ENCODE measurements around the gene RNF168.
"Not testable (repeated sequence)": the region's sequence is repeated elsewhere in the genome, so short reads cannot be mapped to it uniquely, and the experiment has no call there.

The RNF168 gene, protein sequence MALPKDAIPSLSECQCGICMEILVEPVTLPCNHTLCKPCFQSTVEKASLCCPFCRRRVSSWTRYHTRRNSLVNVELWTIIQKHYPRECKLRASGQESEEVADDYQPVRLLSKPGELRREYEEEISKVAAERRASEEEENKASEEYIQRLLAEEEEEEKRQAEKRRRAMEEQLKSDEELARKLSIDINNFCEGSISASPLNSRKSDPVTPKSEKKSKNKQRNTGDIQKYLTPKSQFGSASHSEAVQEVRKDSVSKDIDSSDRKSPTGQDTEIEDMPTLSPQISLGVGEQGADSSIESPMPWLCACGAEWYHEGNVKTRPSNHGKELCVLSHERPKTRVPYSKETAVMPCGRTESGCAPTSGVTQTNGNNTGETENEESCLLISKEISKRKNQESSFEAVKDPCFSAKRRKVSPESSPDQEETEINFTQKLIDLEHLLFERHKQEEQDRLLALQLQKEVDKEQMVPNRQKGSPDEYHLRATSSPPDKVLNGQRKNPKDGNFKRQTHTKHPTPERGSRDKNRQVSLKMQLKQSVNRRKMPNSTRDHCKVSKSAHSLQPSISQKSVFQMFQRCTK

DNA sequence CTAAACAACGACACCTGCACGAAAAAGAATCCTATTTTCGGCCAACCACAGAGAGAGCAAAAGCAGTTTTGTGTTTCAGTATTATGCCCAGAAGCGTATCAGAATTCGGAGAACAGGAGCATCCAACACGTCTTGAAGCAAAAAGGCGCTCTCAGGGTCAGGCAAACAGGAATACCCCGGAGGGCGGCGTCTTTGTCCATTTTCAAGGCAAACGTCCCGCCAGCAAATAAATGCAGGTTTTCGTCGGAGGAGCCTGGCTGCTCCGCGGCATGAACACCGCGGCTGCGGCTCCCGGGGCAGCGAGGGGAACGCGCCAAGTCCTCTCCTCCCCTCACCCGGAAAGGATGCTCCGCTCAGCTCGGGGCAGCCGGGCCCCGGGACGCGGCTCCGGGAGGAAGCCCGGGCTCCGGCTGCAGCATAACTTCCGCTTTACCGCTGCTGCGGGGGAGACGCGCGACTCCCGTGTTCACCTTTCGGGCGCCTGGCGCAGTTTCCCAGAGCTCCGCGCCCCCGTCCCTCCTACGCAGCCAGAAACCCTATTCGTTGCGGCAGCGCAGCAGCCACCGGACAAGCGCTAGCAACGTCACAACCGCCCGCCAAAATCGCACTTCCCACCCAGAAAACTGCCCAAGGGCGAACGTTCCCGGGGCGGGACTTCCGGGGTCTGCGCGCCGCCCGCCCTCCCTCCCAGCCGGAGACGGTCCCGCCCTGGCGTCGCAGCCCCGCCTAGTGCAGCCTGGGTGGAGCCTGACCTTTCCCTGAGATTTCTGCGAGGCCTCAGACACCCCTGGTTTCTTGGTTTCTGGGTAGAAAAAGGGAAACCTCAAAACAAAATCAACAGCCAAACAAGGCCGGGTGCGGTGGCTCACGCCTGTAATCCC lies at the start of gene RNF168:
Gene RNF168, minus strand, starts transcription at position 573 of the 881 bp plus-strand sequence. CDS start 595 bp downstream, outside the sequence.
- ATAC-seq = peak; percentile 90
- peak; percentile 97 for DNase-seq

DNA sequence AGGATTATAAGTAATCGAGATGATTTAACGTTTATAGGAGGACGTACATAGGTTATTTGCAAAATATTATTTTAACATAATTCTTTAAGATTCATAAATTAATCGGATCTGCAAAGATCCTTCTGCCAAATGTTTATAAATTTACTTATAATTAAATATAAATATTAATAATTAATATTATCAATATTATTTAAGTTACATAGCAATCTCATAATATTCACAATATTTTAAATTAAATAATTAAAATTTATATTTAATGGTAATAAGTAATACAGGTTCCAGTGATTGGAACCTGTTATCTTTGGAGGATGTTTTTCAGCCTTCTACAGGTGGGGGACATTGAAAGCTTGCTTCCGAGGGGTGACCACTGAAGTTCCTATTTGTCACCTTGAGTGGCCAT lies 48.7 kb upstream of the RNF168 start:
- DNase-seq (no peak), ATAC-seq (no peak)

DNA sequence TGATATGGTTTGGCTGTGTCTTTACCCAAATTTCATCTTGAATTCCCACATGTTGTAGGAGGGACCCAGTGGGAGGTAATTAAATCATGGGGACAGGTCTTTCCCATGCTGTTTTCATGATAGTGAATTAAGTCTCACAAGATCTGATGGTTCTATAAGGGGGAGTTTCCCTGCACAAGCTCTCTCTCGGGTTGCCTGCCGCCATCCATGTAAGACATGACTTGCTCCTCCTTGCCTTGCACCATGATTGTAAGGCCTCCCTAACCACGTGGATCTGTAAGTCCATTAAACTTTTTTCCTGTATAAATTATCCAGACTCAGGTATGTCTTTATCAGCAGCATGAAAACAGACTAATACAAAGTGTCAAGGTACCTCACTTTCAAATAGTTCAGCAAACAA lies 46.6 kb upstream of the RNF168 start:
- not testable (repeated sequence) for DNase-seq, ATAC-seq

DNA sequence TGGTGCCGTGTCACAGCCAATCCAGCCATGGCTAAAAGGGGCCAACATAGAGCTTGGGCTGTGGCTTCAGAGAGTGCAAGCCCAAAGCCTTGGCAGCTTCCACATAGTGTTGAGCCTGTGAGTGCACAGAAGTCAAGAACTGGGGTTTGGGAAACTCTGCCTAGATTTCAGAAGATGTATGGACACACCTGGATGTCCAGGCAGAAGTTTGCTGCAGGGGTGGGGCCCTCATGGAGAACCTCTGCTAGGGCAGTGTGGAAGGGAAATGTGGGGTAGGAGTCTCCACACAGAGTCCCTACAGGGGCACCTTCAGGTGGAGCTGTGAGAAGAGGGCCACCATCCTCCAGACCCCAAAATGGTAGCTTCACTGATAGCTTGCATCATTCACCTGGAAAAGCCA lies 45.7 kb upstream of the RNF168 start:
- DNase-seq, ATAC-seq: not testable (repeated sequence)

DNA sequence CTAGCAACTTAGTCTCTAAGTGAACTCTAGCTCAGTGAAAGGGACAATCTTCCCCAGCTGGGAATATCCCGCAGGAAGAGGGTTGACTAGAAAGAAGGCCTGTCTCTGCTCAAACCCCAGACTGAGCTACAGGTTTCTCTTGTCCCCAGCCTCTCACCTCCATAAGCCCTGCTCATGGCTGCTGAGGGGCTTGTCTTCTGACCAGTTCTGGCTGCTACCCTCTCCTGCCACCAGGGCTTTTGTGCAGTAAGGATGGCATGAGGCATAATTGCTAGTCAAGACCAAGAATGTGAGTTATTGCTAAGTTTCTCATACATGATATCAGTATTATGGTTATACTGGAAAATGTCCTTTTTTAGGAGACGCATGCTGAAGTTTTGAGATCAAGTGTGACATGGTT lies 43.5 kb upstream of the RNF168 start:
- no peak for DNase-seq
- no peak for ATAC-seq

DNA sequence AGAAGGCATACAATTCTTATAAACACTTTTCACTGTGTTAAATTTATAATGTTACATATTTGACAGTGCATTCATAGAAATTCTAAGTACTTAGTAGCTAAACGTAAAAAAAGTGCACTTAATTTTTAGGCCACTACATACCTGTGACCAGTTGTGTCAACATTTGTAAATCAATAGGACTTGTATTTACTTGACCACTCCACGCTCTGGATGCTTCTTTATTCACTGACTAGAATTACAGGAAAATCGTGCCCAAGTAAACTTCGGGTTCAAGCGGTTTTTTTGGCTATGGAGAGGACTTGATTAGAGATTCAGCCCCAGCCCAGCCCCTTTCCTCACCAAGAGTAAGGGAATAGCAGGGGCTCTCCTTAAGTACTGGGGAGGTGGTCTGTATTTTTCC lies 43.0 kb upstream of the RNF168 start:
- ATAC-seq = no peak
- DNase-seq = no peak

DNA sequence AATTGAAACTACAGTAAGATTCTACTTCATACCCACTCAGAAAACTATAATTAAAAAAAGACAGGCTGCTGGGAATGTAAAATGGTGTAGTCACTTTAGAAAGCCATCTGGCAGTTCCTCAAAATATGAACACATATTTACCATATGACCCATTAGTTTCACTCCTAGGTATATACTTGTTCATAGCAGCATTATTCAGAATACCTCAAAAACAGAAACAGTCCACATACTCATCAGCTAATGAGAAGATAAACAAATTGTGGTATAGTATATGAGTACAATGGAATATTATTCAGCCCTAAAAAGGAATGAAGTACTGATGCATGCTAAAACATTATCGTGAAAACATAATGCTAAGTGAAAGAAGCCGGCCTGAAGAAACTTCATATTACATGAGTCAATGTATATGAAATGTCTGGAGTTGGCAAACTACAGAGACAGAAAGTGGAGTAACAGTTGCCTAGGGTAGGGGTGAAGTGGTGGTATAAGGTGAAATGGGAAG lies 41.0 kb upstream of the RNF168 start:
- ATAC-seq (no peak), DNase-seq (no peak)

DNA sequence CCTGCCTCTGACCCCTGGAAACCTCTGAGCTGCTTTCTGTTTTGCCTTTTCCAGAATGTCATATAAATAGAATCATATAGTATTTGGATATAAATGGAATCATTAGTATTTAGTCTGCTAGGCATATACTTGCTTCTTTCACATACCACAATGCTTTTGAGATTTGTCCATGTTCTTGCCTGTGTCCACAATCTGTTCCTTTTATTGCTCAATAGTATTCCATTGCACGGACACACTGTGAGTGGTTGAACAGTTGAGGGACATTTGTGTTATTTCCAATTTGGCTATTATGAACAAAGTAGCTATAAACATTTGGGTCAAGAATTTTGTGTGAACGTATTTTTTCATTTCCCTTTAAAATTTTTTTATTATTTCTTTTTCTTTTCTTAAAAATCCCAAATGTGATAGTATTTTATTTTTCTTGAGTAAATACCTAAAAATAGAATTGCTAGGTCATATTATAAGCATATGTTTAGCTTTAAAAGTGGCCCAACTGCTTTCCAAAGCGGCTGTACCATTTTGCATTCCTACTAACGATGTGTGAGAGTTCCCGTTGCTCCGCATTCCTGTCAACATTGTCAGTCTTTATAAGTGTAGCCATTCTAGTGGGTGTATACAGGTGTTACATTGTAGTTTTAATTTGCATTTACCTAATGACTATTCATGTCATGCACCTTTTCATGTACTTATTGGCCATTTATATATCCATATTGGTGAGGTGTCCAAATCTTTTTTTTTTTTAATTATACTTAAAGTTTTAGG lies 38.3 kb upstream of the RNF168 start:
- DNase-seq = no peak
- no peak for ATAC-seq

DNA sequence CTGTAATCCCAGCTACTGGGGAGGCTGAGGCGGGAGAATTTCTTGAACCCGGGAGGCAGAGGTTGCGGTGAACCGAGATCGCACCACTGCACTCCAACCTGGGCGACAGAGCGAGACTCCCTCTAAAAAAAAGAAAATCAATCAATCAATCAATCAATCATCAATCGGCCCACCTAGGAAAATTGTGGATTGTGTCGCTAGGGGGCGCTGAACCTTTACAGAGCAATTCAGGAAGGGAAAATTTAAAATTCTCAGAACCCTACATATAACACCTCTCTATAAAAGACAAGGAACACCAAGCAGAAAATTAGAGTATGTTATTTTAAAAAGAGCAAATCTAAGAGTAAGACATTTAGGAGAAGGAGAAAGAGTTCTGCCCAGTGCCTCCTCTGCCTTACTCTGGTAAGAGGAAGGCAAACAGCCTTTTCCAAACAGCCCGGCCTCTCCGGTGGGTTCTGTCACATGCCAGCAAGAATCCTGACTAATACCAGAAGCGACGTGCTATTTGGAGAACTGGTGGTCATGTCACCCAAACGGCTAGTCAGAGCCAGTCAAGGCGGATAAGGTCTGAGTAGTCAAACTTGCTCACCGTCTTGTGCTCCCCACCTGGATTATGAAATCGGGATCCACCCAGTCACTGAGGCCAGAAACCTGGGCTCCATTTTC lies 33.9 kb upstream of the RNF168 start:
- ATAC-seq (no peak), DNase-seq (peak; percentile 73)

DNA sequence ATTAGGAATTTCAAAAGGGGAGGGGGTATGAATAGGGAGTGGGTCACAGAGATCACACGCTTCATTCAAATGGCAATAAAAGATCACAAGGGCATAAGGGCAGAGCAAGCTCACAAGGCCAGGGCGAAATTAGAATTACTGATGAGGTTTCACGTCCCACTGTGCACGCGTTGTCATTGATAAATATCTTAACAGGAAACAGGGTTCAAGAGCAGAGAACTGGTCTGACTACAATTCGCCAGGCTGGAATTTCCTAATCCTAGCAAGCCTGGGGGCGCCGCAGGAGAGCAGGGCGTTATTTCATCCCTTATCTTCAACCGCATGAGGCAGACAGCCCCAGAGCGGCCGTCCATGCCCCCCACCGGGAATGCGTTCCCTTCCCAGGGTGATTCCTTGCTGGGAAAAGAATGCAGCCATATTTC lies 29.7 kb upstream of the RNF168 start:
- DNase-seq (no peak), ATAC-seq (no peak)

DNA sequence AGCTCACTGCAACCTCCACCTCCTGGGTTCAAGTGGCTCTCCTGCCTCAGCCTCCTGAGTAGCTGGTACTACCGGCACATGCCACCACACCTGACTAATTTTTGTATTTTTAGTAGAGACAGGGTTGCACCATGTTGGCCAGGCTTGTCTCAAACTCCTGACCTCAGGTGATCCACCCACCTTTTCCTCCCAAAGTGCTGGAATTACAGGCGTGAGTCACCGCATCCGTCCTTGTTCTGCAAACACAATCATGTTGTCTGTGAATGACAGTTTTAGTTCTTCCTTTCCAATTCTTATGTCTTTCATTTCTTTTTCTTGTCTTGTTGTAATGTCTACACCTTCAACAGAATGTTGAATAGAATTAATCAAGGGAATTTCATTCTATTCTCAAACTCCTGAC lies 27.9 kb upstream of the RNF168 start:
- ATAC-seq = no peak
- no peak for DNase-seq

DNA sequence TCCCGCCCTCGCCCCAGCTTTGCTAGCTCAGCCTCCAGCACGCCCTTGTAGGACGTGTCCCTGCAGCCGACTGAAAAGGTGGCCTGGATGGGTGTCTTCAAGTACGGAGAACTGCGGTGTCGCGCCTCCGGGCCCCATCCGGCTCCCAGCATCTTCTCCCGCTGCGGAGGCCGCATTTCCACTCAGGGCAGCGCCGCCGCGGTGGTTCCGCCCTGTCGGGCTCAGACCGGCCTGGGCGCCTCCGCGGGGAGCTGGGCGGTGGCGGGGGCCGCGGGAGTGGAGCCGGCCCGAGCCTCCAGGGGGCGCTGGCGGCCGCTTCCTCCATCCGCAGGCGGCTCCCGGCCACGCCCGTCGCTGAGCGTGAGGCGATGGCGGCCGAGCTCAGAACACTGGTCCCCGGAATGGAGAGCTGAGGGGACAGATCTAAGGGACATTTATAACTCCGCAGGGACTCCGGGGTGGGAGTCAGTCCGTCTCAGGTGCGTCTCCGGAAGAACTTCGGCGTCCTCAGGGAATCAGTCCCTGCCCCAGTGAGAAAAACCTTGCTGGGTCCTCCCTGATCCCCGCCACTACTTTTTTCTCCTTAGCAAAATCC lies 25.2 kb upstream of the RNF168 start:
- peak; percentile 94 for DNase-seq
- ATAC-seq = peak; percentile 99

DNA sequence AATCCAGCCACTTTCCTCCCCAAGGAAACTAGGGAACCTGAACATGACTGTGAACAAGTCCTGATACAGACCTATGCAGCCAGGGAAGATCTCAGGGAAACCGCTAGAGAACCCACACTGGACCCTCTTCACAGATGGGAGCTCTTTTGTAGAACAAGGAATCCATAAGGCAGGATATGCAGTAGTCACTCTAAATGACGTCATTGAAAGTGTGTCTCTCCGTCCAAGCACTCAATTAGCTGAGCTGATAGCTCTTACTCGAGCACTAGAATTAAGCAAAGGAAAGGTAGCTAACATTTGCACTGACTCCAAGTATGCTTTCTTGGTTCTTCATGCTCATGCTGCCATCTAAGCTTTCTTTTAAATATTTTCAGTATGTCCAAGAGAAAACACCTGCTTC lies 21.6 kb upstream of the RNF168 start:
- no peak for ATAC-seq
- no peak for DNase-seq

DNA sequence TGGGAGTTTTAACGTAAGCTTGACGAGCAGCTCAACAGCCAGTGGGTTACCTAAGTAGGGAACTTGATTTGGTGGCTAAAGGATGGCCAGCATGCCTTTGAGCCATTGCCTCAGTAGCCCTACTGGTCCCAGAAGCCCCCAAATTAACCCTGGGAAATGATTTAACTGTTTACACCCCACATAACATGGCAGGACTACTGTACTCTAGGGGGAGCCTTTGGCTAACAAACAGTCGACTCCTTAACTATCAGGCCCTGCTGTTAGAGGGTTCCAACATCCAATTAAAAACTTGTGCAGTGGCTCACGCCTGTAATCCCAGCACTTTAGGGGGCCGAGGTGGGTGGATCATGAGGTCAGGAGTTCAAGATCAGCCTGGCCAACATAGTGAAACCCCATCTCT lies 21.0 kb upstream of the RNF168 start:
- DNase-seq (no peak), ATAC-seq (no peak)

DNA sequence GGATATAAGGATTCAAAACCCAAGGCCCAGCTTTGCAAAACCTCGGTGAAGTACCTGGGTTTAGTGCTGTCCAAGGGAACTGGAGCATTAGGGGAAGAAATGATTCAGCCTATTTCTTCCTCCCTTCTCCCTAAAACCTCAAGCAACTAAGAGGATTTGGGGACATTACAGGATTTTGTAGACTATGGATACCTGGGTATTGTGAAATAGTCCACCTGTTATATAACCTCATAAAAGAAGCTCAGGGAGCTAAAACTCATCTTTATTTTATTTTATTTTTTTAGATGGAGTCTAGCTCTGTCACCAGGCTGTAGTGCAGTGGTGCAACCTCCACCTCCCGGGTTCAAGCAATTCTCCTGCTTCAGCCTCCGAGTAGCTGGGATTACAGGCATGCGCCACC lies 20.3 kb upstream of the RNF168 start:
- ATAC-seq = no peak
- DNase-seq = no peak

DNA sequence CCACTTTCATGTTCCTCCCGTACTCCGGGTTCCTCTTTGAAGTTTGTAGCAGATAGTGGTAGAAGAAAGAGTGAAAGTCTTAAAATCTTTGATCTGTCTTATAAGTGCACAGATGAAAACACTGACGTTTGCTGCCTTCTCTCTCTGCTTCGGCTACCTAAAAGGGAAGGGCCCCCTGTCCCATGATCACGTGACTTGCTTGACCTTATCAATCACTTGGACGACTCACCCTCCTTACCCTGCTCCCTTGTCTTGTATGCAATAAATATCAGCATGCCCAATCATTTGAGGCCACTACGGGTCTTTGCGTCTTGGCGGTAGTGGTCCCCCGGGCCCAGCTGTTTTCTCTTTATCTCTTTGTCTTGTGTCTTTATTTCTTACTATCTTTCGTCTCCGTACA lies 17.7 kb upstream of the RNF168 start:
- not testable (repeated sequence) for ATAC-seq, DNase-seq

DNA sequence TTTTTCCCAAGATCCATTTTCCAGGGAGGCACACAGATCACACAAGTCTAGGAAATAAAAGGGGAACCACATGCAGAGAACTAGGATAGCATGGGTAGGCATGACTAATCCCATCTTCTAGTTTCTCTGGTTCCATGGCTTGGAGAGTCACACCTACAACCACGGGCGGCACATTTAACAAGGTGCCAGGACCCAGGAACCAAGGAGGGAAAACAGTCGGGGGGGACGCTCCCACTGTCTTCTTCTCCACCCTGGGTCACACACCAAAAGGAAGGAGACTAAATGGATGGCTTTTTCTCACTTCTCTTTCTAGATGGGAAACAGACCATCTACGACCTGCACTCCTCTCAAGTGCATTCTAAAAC lies 16.1 kb upstream of the RNF168 start:
- peak; percentile 67 for DNase-seq
- ATAC-seq = no peak

DNA sequence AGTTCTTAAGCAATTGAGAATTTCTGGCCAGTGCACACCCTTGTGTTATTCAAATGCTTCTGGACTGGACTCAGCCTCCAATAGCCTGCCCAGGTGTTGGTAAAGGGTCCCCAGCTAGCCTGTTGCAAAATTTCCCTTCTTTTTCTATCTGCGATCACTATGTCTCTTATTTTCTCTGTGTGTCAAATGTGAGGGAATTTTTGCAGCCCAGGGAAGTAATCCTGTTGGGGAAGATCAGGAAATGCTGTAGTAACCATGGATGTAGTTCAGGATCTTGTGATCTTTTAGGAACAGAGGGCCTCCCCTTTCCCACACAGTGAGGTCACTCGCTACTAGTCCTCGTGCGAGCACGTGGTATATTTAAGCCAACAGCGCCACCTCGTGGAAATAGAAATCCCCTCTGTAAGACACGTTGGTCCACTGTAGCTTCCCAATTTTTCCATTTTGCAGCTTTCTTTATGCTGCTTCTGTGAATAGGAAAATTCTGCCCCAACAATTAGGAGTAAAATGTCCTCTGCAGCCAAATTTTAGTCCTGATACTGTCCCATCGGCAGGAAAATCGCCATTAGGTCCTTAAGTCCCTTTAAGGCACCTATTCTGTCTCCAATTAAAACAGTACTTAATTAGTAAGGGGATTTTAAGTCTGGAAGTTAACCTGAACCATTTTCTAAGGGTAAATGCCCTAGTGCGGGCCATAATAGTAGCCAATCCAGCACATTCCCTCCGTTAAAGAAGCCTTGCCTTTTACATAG lies 15.6 kb upstream of the RNF168 start:
- no peak for ATAC-seq

DNA sequence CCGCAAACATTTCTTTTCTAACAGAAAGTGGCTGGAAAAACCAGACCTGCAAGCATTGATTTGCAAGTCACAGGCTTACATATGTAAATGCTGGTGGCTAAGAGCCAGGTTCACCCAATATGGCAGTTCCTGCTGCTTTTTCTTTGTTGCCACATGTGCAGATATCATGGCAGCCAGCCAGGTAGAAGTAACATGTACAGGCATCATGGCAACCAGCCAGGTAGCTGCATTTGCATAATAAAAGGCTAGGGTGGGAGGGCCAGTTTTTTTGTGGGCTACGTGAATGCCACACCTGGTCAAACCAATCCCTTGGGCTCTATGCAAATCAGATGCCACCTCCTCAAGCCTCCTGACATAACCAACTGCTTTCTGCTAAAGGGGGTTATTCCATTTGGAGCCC lies 14.4 kb upstream of the RNF168 start:
- no peak for ATAC-seq
- DNase-seq = no peak

More for the DNA sequence above, 15.6 kb upstream of the RNF168 start:
- DNase-seq = peak; percentile 71

DNA sequence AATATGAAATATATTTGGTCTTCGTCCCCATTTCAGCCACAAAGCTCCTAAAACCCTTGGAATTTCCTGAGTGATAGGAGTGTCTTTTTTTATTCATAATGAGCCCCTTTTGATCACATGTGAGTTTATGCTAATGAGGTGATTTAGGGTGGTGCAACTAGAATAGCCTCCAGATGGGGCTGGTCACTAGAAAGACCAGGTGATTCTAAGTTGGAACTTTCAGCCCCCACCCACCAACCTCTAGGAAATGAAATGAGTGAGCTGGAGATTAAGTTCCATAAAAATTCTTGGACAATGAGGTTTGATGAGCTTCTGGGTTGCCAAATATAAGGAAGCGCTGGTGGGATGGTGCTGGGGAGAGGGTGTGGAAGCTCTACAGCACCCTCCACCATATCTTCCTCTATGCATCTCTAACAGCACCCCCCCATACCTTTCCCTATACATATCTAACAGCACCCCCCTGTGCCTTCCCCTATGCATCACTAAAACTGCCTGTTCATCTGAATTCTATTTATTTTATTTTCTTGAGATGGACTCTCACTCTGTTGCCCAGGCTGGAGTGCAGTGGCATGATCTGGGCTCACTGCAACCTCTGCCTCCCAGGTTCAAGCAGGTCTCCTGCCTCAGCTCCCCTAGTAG lies 13.7 kb upstream of the RNF168 start:
- DNase-seq = no peak
- no peak for ATAC-seq

All from stimulated activated naive CD8-positive, alpha-beta T cell treated with anti-CD3 and anti-CD28 coated beads, Interleukin-15, Interleukin-2, amounts not matched to agents 100 U/mL and 50 U/mL, for 24 hours (primary cell).